ENCODE measurements around the gene OR13C4.

DNA sequence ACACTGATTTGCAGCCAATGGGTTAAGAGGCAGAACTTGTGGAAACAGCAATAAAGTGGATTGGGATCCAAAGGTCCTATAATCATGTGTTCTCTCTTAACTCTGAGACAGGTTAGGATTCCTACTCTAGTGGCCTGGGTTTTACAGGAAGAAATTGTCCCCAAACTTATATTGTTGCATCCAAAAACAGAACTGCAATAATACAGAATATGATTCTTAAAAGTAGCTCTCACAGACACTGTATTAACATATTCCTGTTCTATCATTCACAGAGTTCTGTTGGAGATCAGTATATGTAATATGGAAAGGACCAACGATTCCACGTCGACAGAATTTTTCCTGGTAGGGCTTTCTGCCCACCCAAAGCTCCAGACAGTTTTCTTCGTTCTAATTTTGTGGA is 41.9 kb upstream of the OR13C4 start, which contains the start of gene OR13C8:
- TF ChIP-seq POLR2AphosphoS5 (IDR thresholded peaks at IDR 0.05) (no peak), POLR2A (IDR thresholded peaks at IDR 0.05; ENCODE audit: low read depth) (no peak), EP300 (IDR thresholded peaks at IDR 0.05) (no peak)
- TF ChIP-seq, protein P1, sequence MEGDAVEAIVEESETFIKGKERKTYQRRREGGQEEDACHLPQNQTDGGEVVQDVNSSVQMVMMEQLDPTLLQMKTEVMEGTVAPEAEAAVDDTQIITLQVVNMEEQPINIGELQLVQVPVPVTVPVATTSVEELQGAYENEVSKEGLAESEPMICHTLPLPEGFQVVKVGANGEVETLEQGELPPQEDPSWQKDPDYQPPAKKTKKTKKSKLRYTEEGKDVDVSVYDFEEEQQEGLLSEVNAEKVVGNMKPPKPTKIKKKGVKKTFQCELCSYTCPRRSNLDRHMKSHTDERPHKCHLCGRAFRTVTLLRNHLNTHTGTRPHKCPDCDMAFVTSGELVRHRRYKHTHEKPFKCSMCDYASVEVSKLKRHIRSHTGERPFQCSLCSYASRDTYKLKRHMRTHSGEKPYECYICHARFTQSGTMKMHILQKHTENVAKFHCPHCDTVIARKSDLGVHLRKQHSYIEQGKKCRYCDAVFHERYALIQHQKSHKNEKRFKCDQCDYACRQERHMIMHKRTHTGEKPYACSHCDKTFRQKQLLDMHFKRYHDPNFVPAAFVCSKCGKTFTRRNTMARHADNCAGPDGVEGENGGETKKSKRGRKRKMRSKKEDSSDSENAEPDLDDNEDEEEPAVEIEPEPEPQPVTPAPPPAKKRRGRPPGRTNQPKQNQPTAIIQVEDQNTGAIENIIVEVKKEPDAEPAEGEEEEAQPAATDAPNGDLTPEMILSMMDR (IDR thresholded peaks at IDR 0.05): no peak

Measured in esophagus muscularis mucosa (tissue), 4 donors.